Bronchial epithelial cell (primary cell): Measurements from ENCODE around the gene C17orf58. TPM values are rescaled to one million over a fixed set of nuclear protein-coding genes. Genes with fewer than 3 reads are reported as not detected.
A peak's percentile ranks its signal among the peaks of the same experiment; 100 is the strongest.

Experiments used
- DNase-seq: peaks from one replicate; pipeline ENCODE4 v3.0.0-alpha.2; 2010; ENCODE audit warnings: low read depth
- FAIRE-seq: peaks from 2 replicates; lab custom pipeline; 2011; peaks lifted over from hg19 to GRCh38; lab: Jason Lieb, UNC
- H3K27me3 ChIP-seq: 2 replicates; pipeline ENCODE4 v1.5.1; 2011; ENCODE audit warnings: low read length; ENCODE audit not compliant: control insufficient read depth, insufficient read depth
- H3K36me3 ChIP-seq: 2 replicates; pipeline ENCODE4 v1.5.1; 2011; ENCODE audit warnings: low read length; ENCODE audit not compliant: control insufficient read depth, insufficient read depth
- H3K4me3 ChIP-seq: 2 replicates; pipeline ENCODE4 v1.5.1; 2011; ENCODE audit warnings: mild to moderate bottlenecking, low read depth, low read length, control low read depth
- CTCF ChIP-seq: IDR thresholded peaks from 2 replicates; pipeline ENCODE4 v1.5.1; 2011; ENCODE audit warnings: mild to moderate bottlenecking, moderate library complexity, low read length, control low read depth, inconsistent platforms; ENCODE audit not compliant: insufficient read depth, severe bottlenecking
- total RNA-seq: library from RNA; depleted of rRNA; stranded (reverse); fragments of >200 nt; gene quantifications from 2 replicates; pipeline ENCODE4 v1.2.1, GENCODE V29; 2014

The C17orf58 gene
- total RNA-seq, 1 donor from 2014 or later = 7.4 TPM

GRCh38 chr17:67994817-67995569, 1.3 kb downstream of the C17orf58 start:
- no peak for TF ChIP-seq CTCF
- peak; percentile 80 for DNase-seq

DNA sequence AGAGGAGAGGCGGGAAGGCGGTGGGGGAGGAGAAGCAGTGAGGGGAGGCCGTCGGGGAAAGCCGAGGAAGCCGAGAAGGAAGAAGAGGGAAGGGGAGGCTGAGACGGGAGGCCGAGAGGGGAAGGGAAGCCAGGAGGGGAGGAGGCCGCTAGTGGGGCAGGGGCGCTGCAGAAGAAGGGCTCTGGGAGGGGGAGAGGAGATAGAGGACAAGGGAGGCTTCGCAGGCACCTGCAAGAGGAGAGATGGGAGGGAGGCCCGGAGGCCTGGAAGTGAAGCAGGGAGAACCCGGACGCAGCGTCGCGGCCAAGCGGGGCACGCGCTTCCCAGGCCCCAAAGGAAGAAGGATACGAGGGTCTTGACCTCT, 2.3 kb downstream of the C17orf58 start:
- TF ChIP-seq CTCF = no peak
- no peak for FAIRE-seq
- no peaks in the 10 kb centered on the region for H3K27me3 ChIP-seq
- H3K4me3 ChIP-seq = peak overlapping the region; percentile 82
- no peaks in the 10 kb centered on the region for H3K36me3 ChIP-seq
- no peak for DNase-seq

More at GRCh38 chr17:67994817-67995569, 1.3 kb downstream of the C17orf58 start:
- H3K4me3 ChIP-seq = peak overlapping the region; percentile 37
- no peak for FAIRE-seq
- H3K27me3 ChIP-seq = no peaks in the 10 kb centered on the region
- H3K36me3 ChIP-seq = no peaks in the 10 kb centered on the region

DNA sequence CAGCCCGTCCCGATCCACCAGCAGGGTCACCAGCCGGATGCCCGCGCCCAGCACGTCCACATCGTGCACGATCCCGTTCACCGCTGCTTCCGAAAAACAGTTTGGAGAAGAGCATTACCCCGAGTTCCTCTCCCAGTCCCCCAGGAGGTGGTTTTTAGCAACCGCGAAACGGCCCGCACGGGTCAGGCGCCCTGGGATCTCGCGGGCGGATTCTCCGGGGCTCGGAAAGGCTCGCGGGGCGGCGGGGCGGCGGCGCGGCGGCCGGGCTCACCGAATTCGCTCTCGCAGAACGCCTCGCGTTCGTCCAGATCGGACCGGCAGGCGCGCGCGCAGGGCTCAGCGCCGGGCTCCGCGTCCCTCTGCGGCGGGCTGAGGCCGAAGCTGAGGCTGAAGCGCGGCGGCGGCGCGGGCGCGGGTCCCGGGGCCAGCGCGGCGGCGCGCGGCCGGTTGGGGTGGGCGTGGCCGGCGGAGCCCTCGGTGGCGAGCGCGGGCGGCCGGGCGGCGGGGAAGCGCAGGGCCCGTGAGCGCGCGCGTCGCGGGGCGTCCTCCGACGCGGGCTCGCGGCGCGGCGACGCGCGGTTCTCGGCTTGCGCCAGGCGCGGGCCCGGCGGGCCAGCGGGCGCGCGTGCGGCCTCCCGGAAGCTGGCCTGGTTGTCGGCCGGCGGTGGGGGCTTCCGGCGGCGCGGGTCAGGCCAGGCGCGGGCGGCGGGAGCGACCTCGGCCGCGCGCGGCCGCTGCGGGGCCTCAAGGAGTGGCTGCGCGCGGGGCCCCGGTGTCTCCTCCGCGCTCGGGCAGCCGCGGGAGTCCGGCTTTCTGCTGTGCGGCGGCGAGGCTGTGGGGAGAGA, 2.9 kb downstream of the C17orf58 start:
- no peaks in the 10 kb centered on the region for H3K27me3 ChIP-seq
- DNase-seq (peak; percentile 57), FAIRE-seq (no peak)
- peak overlapping the region; percentile 82 for H3K4me3 ChIP-seq
- TF ChIP-seq CTCF = peak; percentile 6
- no peaks in the 10 kb centered on the region for H3K36me3 ChIP-seq

GRCh38 chr17:67992548-67993152, 3.6 kb downstream of the C17orf58 start:
- H3K36me3 ChIP-seq = no peaks in the 10 kb centered on the region
- FAIRE-seq (no peak), DNase-seq (no peak)
- peak overlapping the region; percentile 64 for H3K4me3 ChIP-seq
- H3K27me3 ChIP-seq = no peaks in the 10 kb centered on the region
- no peak for TF ChIP-seq CTCF

DNA sequence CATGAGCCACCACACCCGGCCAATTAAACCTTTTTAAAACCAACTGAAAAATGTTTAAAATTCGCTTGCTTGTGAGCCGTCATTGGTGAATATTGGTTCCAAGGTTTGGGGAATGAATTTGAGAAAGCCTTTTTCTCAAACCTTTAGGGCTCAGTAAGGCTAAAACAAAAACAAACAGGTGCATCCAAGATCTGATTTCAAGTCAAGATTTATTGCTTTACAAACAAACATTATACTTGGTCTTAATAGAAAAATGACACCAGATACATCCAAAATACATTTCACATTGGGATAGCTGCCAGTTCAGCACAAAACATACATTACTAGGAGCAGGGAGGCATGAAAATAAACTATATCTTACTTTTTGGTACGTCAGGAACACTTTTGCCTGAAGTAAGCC, 5.4 kb downstream of the C17orf58 start:
- Histone ChIP-seq H3K4me3 (no peak overlapping the region), H3K27me3 (no peaks in the 10 kb centered on the region), H3K36me3 (no peaks in the 10 kb centered on the region)
- TF ChIP-seq CTCF = no peak
- FAIRE-seq (no peak), DNase-seq (no peak)
